Measurements from ENCODE around the gene RPL15. TPM values are rescaled to one million over a fixed set of nuclear protein-coding genes. Genes with fewer than 3 reads are reported as not detected.

RPL15 gene
- total and polyA plus RNA-seq, 10 of the 15 experiments (the other 5 are each of a cell fraction or from before 2014, with no cell fraction given) = 2,885 to 10,761 (median 4,017) TPM

DNA sequence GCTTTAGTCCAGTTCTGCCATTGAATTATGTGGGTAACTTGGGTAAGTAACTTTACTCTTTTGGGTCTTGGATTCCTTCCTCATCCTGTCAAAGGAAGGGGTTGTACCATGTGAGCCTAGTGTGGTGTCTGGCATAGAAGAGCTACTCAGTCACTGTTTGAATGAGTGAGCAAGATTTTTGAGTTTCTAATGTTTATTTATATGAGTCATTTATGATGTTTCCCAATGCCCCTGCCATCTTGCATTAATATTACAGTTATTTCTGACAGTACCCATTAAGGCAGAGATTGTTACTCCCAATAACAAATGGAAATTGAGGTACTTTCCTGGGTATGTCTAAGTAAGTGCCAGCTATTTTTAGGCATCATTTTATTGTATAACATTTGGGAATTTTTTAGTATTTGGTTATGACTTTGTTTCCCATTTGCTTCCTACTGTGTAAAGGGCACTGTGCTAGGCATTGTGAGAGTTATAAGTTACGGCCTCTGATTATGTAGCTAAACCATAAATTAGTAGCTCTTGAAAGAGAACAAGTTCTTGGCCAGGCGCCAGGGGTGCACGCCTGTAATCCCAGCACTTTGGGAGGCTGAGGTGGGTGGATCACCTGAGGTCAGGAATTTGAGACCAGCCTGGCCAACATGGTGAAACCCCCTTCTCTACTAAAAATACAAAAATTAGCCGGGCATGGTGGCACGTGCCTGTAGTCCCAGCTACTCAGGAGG lies 51.7 kb downstream of the RPL15 start:
- no peak overlapping the region for H3K27ac ChIP-seq (ENCODE audit: control insufficient read depth, insufficient read depth)
- H3K4me2 ChIP-seq (ENCODE audit: control insufficient read depth, insufficient read depth) = no peak overlapping the region
- no peaks in the 10 kb centered on the region for H3K79me2 ChIP-seq (ENCODE audit: control insufficient read depth, insufficient read depth, low read length)
- no peaks in the 10 kb centered on the region for H3K9me3 ChIP-seq (replicated peaks; ENCODE audit: control insufficient read depth, insufficient read depth, low read length)
- H4K20me1 ChIP-seq (ENCODE audit: control insufficient read depth, insufficient read depth) = no peaks in the 10 kb centered on the region
- ChIA-PET CTCF (interaction anchor here (0.8 to 2.3 kb wide), 6 partner anchors 11 to 199 kb away, joined by 3 to 8 read pairs (median 5); no protein-coding TSS in a partner anchor), SMC1A (ENCODE audit: uncharacterized antibody, unreplicated experiment) (interaction anchor here (0.6 to 4.4 kb wide), 10 partner anchors 9 to 250 kb away, joined by 3 to 17 read pairs (median 4); no protein-coding TSS in a partner anchor), POLR2A (interaction anchor here (0.5 to 0.6 kb wide), 2 partner anchors 38 to 47 kb away, joined by 3 to 4 read pairs; no protein-coding TSS in a partner anchor), RAD21 (ENCODE audit: unreplicated experiment) (no interaction called here)
- in situ Hi-C loops (cut with MboI) (no loop called here), intact Hi-C loops (cut with micrococcal nuclease; ENCODE audit: unreplicated experiment) (no loop called here)
- no peak overlapping the region for H3K9ac ChIP-seq (ENCODE audit: control insufficient read depth, insufficient read depth, low read length)
- ATAC-seq = no peak
- no peaks in the 10 kb centered on the region for H3K27me3 ChIP-seq (replicated peaks in 1 of 2; ENCODE audit: control insufficient read depth in 2 of 2, insufficient read depth in 2 of 2, low read length in 1 of 2)
- BruUV-seq (replicated peaks) = no TSS peak
- no peak overlapping the region for H2AFZ ChIP-seq (ENCODE audit: control insufficient read depth, low read depth, low read length)
- H3K36me3 ChIP-seq (ENCODE audit: control insufficient read depth in 2 of 2, insufficient read depth in 2 of 2, low read length in 1 of 2) = peaks cover 0 to 4% of the 10 kb centered on the region in 2 experiments; a peak in 1 of 4 replicates
- DNase-seq (ENCODE audit: low read depth, low spot score) = no peak
- no peak overlapping the region for H3K4me3 ChIP-seq
- FAIRE-seq = no peak
- WGBS (ENCODE audit: insufficient coverage, insufficient replicate concordance, low lambda C conversion rate, missing lambda C conversion rate) = 86% methylated on average over 5 of the region's 5 CpGs
- H3K4me1 ChIP-seq (ENCODE audit: control insufficient read depth, insufficient read depth, low read length) = no peaks in the 10 kb centered on the region
- TF ChIP-seq, protein P1, sequence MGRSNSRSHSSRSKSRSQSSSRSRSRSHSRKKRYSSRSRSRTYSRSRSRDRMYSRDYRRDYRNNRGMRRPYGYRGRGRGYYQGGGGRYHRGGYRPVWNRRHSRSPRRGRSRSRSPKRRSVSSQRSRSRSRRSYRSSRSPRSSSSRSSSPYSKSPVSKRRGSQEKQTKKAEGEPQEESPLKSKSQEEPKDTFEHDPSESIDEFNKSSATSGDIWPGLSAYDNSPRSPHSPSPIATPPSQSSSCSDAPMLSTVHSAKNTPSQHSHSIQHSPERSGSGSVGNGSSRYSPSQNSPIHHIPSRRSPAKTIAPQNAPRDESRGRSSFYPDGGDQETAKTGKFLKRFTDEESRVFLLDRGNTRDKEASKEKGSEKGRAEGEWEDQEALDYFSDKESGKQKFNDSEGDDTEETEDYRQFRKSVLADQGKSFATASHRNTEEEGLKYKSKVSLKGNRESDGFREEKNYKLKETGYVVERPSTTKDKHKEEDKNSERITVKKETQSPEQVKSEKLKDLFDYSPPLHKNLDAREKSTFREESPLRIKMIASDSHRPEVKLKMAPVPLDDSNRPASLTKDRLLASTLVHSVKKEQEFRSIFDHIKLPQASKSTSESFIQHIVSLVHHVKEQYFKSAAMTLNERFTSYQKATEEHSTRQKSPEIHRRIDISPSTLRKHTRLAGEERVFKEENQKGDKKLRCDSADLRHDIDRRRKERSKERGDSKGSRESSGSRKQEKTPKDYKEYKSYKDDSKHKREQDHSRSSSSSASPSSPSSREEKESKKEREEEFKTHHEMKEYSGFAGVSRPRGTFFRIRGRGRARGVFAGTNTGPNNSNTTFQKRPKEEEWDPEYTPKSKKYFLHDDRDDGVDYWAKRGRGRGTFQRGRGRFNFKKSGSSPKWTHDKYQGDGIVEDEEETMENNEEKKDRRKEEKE (IDR thresholded peaks at IDR 0.05) = no peak
- no peak for TF ChIP-seq TBL1XR1 (IDR thresholded peaks at IDR 0.05; ENCODE audit: low read depth, low read length)
- TF ChIP-seq, protein P2, sequence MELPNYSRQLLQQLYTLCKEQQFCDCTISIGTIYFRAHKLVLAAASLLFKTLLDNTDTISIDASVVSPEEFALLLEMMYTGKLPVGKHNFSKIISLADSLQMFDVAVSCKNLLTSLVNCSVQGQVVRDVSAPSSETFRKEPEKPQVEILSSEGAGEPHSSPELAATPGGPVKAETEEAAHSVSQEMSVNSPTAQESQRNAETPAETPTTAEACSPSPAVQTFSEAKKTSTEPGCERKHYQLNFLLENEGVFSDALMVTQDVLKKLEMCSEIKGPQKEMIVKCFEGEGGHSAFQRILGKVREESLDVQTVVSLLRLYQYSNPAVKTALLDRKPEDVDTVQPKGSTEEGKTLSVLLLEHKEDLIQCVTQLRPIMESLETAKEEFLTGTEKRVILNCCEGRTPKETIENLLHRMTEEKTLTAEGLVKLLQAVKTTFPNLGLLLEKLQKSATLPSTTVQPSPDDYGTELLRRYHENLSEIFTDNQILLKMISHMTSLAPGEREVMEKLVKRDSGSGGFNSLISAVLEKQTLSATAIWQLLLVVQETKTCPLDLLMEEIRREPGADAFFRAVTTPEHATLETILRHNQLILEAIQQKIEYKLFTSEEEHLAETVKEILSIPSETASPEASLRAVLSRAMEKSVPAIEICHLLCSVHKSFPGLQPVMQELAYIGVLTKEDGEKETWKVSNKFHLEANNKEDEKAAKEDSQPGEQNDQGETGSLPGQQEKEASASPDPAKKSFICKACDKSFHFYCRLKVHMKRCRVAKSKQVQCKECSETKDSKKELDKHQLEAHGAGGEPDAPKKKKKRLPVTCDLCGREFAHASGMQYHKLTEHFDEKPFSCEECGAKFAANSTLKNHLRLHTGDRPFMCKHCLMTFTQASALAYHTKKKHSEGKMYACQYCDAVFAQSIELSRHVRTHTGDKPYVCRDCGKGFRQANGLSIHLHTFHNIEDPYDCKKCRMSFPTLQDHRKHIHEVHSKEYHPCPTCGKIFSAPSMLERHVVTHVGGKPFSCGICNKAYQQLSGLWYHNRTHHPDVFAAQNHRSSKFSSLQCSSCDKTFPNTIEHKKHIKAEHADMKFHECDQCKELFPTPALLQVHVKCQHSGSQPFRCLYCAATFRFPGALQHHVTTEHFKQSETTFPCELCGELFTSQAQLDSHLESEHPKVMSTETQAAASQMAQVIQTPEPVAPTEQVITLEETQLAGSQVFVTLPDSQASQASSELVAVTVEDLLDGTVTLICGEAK (IDR thresholded peaks at IDR 0.05; ENCODE audit: borderline replicate concordance) = no peak
- TF ChIP-seq SUZ12 (IDR thresholded peaks at IDR 0.05; ENCODE audit: unreplicated experiment) = no peak
- no peak for TF ChIP-seq MXI1 (IDR thresholded peaks at IDR 0.05; ENCODE audit: low read depth, low read length)
- no peak for TF ChIP-seq PAX5 (IDR thresholded peaks at IDR 0.05; ENCODE audit: borderline replicate concordance, low read depth, low read length)
- TF ChIP-seq SP1 (IDR thresholded peaks at IDR 0.05; ENCODE audit: low read depth, low read length) = no peak
- no peak for TF ChIP-seq NRF1 (conservative IDR thresholded peaks at IDR 0.05; ENCODE audit: low read depth, low read length)
- TF ChIP-seq, protein P3, sequence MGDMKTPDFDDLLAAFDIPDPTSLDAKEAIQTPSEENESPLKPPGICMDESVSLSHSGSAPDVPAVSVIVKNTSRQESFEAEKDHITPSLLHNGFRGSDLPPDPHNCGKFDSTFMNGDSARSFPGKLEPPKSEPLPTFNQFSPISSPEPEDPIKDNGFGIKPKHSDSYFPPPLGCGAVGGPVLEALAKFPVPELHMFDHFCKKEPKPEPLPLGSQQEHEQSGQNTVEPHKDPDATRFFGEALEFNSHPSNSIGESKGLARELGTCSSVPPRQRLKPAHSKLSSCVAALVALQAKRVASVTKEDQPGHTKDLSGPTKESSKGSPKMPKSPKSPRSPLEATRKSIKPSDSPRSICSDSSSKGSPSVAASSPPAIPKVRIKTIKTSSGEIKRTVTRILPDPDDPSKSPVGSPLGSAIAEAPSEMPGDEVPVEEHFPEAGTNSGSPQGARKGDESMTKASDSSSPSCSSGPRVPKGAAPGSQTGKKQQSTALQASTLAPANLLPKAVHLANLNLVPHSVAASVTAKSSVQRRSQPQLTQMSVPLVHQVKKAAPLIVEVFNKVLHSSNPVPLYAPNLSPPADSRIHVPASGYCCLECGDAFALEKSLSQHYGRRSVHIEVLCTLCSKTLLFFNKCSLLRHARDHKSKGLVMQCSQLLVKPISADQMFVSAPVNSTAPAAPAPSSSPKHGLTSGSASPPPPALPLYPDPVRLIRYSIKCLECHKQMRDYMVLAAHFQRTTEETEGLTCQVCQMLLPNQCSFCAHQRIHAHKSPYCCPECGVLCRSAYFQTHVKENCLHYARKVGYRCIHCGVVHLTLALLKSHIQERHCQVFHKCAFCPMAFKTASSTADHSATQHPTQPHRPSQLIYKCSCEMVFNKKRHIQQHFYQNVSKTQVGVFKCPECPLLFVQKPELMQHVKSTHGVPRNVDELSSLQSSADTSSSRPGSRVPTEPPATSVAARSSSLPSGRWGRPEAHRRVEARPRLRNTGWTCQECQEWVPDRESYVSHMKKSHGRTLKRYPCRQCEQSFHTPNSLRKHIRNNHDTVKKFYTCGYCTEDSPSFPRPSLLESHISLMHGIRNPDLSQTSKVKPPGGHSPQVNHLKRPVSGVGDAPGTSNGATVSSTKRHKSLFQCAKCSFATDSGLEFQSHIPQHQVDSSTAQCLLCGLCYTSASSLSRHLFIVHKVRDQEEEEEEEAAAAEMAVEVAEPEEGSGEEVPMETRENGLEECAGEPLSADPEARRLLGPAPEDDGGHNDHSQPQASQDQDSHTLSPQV (IDR thresholded peaks at IDR 0.05) = no peak
- no peak for TF ChIP-seq ZNF207 (IDR thresholded peaks at IDR 0.05; ENCODE audit: borderline replicate concordance)
